A673 (cell line): ENCODE results near the gene ANGPTL2.

Experiments
- CTCF ChIP-seq: fragments of 300-800, 200-600 bp; sonication (generic); conservative IDR thresholded peaks from 2 replicates; pipeline ENCODE4 v1.5.1; 2017; ENCODE audit warnings: low read depth, mild to moderate bottlenecking, antibody characterized with exemption, low read length, moderate library complexity, mixed read lengths
- EZH2 ChIP-seq: fragments of 200-600 bp; sonication (generic); IDR thresholded peaks from 2 replicates; pipeline ENCODE4 v1.6.1; 2017; ENCODE audit warnings: borderline replicate concordance, low read depth, mild to moderate bottlenecking, mixed read lengths, antibody characterized with exemption, low read length; ENCODE audit not compliant: poor library complexity, severe bottlenecking

GRCh38 chr9:127106466-127106855 is 16.0 kb downstream of the ANGPTL2 start:
- TF ChIP-seq CTCF, result no peak
- TF ChIP-seq EZH2, result no peak
